Natural killer cell treated with Interleukin-12 subunit alpha and Interleukin-12 subunit beta and Interleukin-15 and Interleukin-18, amount 100 ng/mL, for 72 hours (primary cell): ENCODE results near the gene OSGEP. TPM values are rescaled to one million over a fixed set of nuclear protein-coding genes. Genes with fewer than 3 reads are reported as not detected.

ENCODE experiments used
- ATAC-seq, 2 donors: fragments of 150-1000 bp; cut with Tn5 transposase in 1 of 2; sonication (Bioruptor Pico), chemical (Tn5 transposase) in 1 of 2; 2 replicates each; pipeline ENCODE4 v1.10.0; 2021
- DNase-seq: peaks from one replicate; pipeline ENCODE4 v3.0.0; 2022; ENCODE audit warnings: low spot score
- H3K27ac Mint-ChIP-seq, 2 donors: 1 replicate in 1 of 2; 2 replicates in 1 of 2; pipeline ENCODE4 v1.8.0; 2022; ENCODE audit warnings: mixed read lengths in 2 of 2, mild to moderate bottlenecking in 1 of 2, moderate library complexity in 1 of 2
- H3K27me3 Mint-ChIP-seq, 2 donors: 1 replicate in 1 of 2; 2 replicates in 1 of 2; pipeline ENCODE4 v1.8.0; 2022; ENCODE audit warnings: mixed read lengths in 2 of 2
- H3K36me3 Mint-ChIP-seq: one replicate; pipeline ENCODE4 v1.8.0; 2022; ENCODE audit warnings: mixed read lengths
- H3K4me1 Mint-ChIP-seq, 2 donors: 1 replicate in 1 of 2; 2 replicates in 1 of 2; pipeline ENCODE4 v1.8.0; 2022; ENCODE audit warnings: low read depth in 2 of 2, mixed read lengths in 2 of 2, mild to moderate bottlenecking in 1 of 2
- H3K4me3 Mint-ChIP-seq: one replicate; pipeline ENCODE4 v1.8.0; 2022; ENCODE audit warnings: mixed read lengths
- H3K9me3 Mint-ChIP-seq: 2 replicates; pipeline ENCODE4 v1.8.0; 2022; ENCODE audit warnings: mixed read lengths
- total RNA-seq, 2 donors: library from RNA; stranded (reverse); gene quantifications; one replicate each; pipeline ENCODE4 v1.2.3, GENCODE V29; 2022

The OSGEP gene
- total RNA-seq, 2 donors from 2014 or later: 43.1 to 78.0 TPM

GRCh38 chr14:20435582-20436362 is 18.8 kb downstream of the OSGEP start, which contains the start of gene KLHL33:
TSS of gene KLHL33 (minus strand) at chr14:20436166. CDS start at chr14:20435811, 355 bp downstream.
- H3K4me1 Mint-ChIP-seq: peaks cover 3 to 5% of the 10 kb centered on the region in 2 donors
- ATAC-seq (no peak), DNase-seq (no peak)
- H3K36me3 Mint-ChIP-seq: no peaks in the 10 kb centered on the region
- no peak within 1 kb of the TSS for H3K4me3 Mint-ChIP-seq
- peaks cover 0 to 4% of the 10 kb centered on the region in 2 donors for H3K27me3 Mint-ChIP-seq
- H3K9me3 Mint-ChIP-seq: no peaks in the 10 kb centered on the region
- no peak within 1 kb of the TSS for H3K27ac Mint-ChIP-seq

DNA sequence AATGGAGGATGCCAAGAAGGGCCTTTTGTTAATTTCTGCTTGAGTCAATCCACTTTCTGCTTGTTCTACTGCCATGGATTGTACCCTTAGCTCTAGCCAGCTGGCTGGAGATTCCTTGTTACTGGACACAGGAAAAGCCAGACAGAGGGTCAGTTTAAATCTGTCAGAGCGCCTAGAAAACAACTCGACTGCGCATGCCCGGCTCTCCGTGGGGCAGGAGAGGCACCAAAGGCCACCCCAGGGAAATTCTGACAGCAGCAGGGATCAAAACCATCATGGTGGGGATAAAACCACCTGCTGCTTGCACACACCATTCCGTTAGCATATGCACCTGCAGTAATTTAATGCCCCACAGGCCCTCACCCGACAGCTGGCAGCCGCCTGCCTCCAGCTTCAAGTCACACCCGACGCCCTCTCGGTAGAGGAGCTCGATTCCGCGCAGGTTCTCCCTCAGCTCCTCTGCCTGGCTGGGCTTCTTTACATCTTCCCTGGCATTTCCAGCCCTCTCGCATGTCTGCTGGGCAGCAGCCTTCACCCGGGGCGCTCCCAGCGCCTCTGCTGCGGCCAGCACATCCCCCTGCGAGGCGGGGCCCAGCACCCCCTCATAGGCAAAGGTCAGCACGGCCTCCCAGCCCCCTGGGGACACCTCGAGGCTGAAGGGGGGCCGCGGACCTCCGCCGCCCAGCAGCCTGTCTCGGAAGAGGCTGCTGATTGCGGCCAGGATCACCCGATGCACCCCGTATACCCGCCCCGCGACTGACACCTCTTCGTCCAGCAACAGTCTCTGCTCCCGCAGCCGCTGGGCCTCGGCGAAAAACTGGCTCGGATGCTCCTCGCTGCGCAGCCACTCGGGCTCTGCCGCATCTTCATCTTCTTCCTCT is 19.7 kb downstream of the OSGEP start:
- Mint-ChIP-seq H3K36me3 (no peaks in the 10 kb centered on the region), H3K4me3 (no peak overlapping the region), H3K27ac (no peak overlapping the region), H3K27me3 (peaks cover 0 to 4% of the 10 kb centered on the region in 2 donors), H3K9me3 (no peaks in the 10 kb centered on the region), H3K4me1 (no peaks in the 10 kb centered on the region)
- DNase-seq (no peak), ATAC-seq (no peak)

GRCh38 chr14:20429801-20430669 is 24.6 kb downstream of the OSGEP start:
- Mint-ChIP-seq H3K9me3 (no peaks in the 10 kb centered on the region), H3K4me3 (no peak overlapping the region)
- DNase-seq: no peak

DNA sequence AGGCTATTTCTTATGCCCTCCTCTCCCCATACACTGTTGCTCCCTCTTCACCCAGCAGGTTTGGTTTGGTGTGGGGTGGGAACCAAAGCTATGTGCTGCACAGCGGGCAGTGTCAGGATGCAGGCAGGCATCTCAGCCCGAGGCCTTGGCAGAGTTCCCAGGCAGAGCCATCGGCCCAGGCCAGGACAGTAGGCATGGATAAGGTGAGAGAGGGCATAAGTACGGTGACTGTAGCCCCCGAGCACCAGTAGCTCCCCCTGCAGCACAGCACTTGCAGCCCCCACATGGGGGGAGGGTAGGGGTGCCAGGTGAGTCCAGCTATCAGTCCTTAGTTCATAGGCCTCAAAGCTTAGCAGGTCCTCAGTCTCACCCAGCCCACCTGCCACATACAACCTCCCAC is 25.8 kb downstream of the OSGEP start:
- no peak for ATAC-seq
- DNase-seq: no peak
- peak overlapping the region; percentile 82 to 85 for H3K27ac Mint-ChIP-seq
- peak overlapping the region; percentile 71 for H3K4me3 Mint-ChIP-seq
- peaks cover 22% of the 10 kb centered on the region in 2 donors for H3K4me1 Mint-ChIP-seq
- no peaks in the 10 kb centered on the region for H3K36me3 Mint-ChIP-seq
- H3K27me3 Mint-ChIP-seq: no peaks in the 10 kb centered on the region
- H3K9me3 Mint-ChIP-seq: no peaks in the 10 kb centered on the region

More at GRCh38 chr14:20429801-20430669, 24.6 kb downstream of the OSGEP start:
- Mint-ChIP-seq H3K4me1 (peaks cover 22% of the 10 kb centered on the region in 2 donors), H3K27me3 (no peaks in the 10 kb centered on the region), H3K27ac (peak overlapping the region; percentile 44 to 85), H3K36me3 (no peaks in the 10 kb centered on the region)
- peak; percentile 48 to 52 for ATAC-seq

- H3K9me3 Mint-ChIP-seq: no peaks in the 10 kb centered on the region
- peak; percentile 3 to 53 for ATAC-seq
- peak overlapping the region; percentile 71 for H3K4me3 Mint-ChIP-seq
- no peak for DNase-seq
- H3K27me3 Mint-ChIP-seq: no peaks in the 10 kb centered on the region
- peak overlapping the region; percentile 82 to 85 for H3K27ac Mint-ChIP-seq
- H3K36me3 Mint-ChIP-seq: no peaks in the 10 kb centered on the region
- H3K4me1 Mint-ChIP-seq: peaks cover 22% of the 10 kb centered on the region in 2 donors
These were observed 26.6 kb downstream of the OSGEP start for GRCh38 chr14:20428010-20428365.

- Mint-ChIP-seq H3K4me1 (peaks cover 22% of the 10 kb centered on the region in 2 donors), H3K27ac (peak overlapping the region; percentile 82 to 85), H3K36me3 (no peaks in the 10 kb centered on the region), H3K27me3 (no peaks in the 10 kb centered on the region), H3K4me3 (peak overlapping the region; percentile 71), H3K9me3 (no peaks in the 10 kb centered on the region)
- no peak for DNase-seq
- peak; percentile 40 to 73 for ATAC-seq
These were observed 27.2 kb downstream of the OSGEP start for GRCh38 chr14:20427231-20428009.

DNA sequence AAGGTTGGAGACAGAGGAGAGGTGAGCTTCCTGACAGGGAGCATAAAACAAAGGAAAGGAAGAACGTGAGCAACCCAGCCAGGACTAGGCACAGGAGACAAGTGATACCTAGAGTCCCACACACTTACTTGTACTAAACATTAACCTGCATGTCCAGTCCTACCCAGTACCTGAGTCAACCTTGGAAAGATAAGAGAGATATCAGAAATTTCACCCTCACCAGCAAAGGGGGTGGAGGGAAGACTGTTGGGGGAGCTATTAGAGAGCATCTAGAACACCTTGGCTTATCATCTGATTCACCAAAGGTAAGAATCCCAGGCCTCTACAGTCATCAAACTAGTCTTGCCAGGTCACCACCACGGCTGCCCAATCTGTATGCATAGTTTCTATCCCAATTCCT is 29.8 kb downstream of the OSGEP start:
- no peak overlapping the region for H3K4me3 Mint-ChIP-seq
- DNase-seq (no peak), ATAC-seq (no peak)
- H3K4me1 Mint-ChIP-seq: peaks cover 22% of the 10 kb centered on the region in 2 donors
- H3K9me3 Mint-ChIP-seq: no peaks in the 10 kb centered on the region
- no peak overlapping the region for H3K27ac Mint-ChIP-seq
- no peaks in the 10 kb centered on the region for H3K27me3 Mint-ChIP-seq
- H3K36me3 Mint-ChIP-seq: no peaks in the 10 kb centered on the region

- no peaks in the 10 kb centered on the region for H3K9me3 Mint-ChIP-seq
- no peak for ATAC-seq
- no peaks in the 10 kb centered on the region for H3K27me3 Mint-ChIP-seq
- no peak overlapping the region for H3K27ac Mint-ChIP-seq
- no peak overlapping the region for H3K4me3 Mint-ChIP-seq
- DNase-seq: no peak
- H3K4me1 Mint-ChIP-seq: peaks cover 8 to 9% of the 10 kb centered on the region in 2 donors
- H3K36me3 Mint-ChIP-seq: no peaks in the 10 kb centered on the region
These were observed 31.7 kb downstream of the OSGEP start for GRCh38 chr14:20422886-20423285.

DNA sequence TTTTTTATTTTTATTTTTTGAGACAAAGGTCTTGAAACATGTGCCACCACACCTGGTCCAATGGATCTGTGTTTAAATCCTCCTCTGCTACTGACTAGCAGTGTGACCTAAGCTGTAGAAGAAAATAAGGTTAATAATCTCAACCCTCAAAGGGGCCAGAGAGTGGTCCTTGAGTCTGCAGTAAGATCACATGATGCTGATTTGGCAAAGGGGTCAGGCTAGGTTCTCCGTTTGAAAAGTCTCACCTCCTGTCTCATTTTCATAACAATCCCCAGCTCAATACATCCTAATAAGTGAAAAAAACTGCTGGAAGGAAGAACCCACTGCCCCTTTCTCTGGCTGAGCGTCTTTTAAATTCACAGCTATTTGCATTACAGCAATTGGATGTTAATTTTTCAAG is 33.3 kb downstream of the OSGEP start:
- ATAC-seq (no peak), DNase-seq (no peak)
- no peaks in the 10 kb centered on the region for H3K27me3 Mint-ChIP-seq
- H3K4me1 Mint-ChIP-seq: no peaks in the 10 kb centered on the region
- no peaks in the 10 kb centered on the region for H3K9me3 Mint-ChIP-seq
- no peak overlapping the region for H3K27ac Mint-ChIP-seq
- H3K4me3 Mint-ChIP-seq: no peak overlapping the region
- H3K36me3 Mint-ChIP-seq: no peaks in the 10 kb centered on the region

- Mint-ChIP-seq H3K4me3 (no peak overlapping the region), H3K27ac (no peak overlapping the region), H3K27me3 (no peaks in the 10 kb centered on the region), H3K36me3 (no peaks in the 10 kb centered on the region), H3K9me3 (no peaks in the 10 kb centered on the region), H3K4me1 (peaks cover 5 to 6% of the 10 kb centered on the region in 2 donors)
- ATAC-seq (no peak), DNase-seq (no peak)
These were observed 35.2 kb downstream of the OSGEP start for GRCh38 chr14:20419419-20419818.

GRCh38 chr14:20418501-20418909 is 36.1 kb downstream of the OSGEP start:
- H3K4me1 Mint-ChIP-seq: peaks cover 12% of the 10 kb centered on the region in 2 donors
- no peaks in the 10 kb centered on the region for H3K9me3 Mint-ChIP-seq
- H3K36me3 Mint-ChIP-seq: no peaks in the 10 kb centered on the region
- no peak overlapping the region for H3K4me3 Mint-ChIP-seq
- DNase-seq (no peak), ATAC-seq (no peak)
- no peak overlapping the region for H3K27ac Mint-ChIP-seq
- no peaks in the 10 kb centered on the region for H3K27me3 Mint-ChIP-seq

DNA sequence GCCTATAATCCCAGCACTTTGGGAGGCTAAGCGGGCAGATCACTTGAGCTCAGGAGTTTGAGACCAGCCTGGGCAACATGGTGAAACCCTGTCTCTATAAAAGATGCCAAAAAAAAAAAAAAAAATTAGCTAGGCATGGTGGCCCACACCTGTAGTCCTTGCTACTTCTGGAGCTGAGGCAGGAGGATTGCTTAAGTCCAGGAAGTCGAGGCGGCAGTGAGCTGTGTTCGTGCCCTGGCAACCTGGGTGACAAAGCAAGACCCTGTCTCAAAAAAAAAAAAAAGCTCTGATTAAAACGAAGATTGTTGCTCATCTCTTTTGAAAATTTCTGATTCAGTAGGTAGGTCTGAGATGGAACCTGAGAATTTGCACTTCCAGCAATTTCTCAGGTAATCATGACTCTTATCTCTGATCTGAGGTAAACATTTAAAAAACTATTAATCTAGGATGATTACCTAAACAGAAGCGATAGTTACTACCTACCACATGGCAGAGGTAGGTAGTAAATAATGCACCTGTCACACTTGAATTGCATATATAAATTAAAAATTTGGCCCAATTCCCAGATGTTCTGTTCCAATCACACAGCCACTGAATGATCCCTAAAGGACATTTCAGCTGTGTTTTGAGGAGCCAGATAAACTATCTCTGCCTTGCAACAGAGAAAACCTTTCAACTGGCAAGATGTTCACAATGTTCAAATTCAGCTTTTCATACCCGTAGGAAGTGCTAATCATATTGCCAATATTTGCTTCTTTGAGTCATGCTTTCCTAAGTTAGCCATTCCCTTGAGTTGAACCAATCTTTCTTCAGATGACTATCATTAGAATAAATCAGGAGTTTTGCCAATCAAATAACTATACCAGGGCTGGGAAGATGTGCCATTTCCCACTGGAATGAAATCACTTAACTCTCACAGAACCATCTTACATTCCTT is 37.1 kb downstream of the OSGEP start:
- Mint-ChIP-seq H3K36me3 (no peaks in the 10 kb centered on the region), H3K9me3 (no peaks in the 10 kb centered on the region), H3K27ac (no peak overlapping the region), H3K27me3 (no peaks in the 10 kb centered on the region), H3K4me3 (no peak overlapping the region), H3K4me1 (peaks cover 12 to 17% of the 10 kb centered on the region in 2 donors)
- ATAC-seq (no peak), DNase-seq (no peak)
